Endothelial cell of umbilical vein (primary cell): ENCODE results near the gene MIS18A.

ENCODE experiments used
- CTCF ChIP-seq, 2 donors: IDR thresholded peaks; 1 replicate in 1 of 2; 2 replicates in 1 of 2; pipeline ENCODE4 v1.5.1; 2011; ENCODE audit warnings: low read length in 2 of 2, mild to moderate bottlenecking in 2 of 2, moderate library complexity in 2 of 2, control low read depth in 1 of 2, inconsistent platforms in 1 of 2, low read depth in 1 of 2; ENCODE audit not compliant: insufficient read depth in 1 of 2; ENCODE audit errors: extremely low read depth in 1 of 2
- EZH2 ChIP-seq: IDR thresholded peaks from 2 replicates; pipeline ENCODE4 v1.6.1; 2012; ENCODE audit warnings: borderline replicate concordance, low read depth, mild to moderate bottlenecking, moderate library complexity, low read length, inconsistent platforms; ENCODE audit not compliant: severe bottlenecking
- JUN ChIP-seq: IDR thresholded peaks from 2 replicates; pipeline ENCODE4 v1.6.1; 2011; ENCODE audit warnings: borderline replicate concordance, low read depth; ENCODE audit not compliant: insufficient read length, insufficient read depth
- MAX ChIP-seq: IDR thresholded peaks from 2 replicates; pipeline ENCODE4 v1.6.1; 2011; ENCODE audit not compliant: insufficient read depth, insufficient read length
- MYC ChIP-seq: IDR thresholded peaks from one replicate; pipeline ENCODE4 v1.6.1; 2011; ENCODE audit warnings: mild to moderate bottlenecking, low read depth, low read length
- POLR2A ChIP-seq: IDR thresholded peaks from 2 replicates; pipeline ENCODE4 v1.6.1; 2012; ENCODE audit warnings: low read depth, mild to moderate bottlenecking, control low read depth, low read length
- POLR2AphosphoS5 ChIP-seq: IDR thresholded peaks from 2 replicates; pipeline ENCODE4 v1.6.1; 2012; ENCODE audit warnings: low read depth, mild to moderate bottlenecking, control low read depth, low read length, moderate library complexity; ENCODE audit not compliant: insufficient read depth

DNA sequence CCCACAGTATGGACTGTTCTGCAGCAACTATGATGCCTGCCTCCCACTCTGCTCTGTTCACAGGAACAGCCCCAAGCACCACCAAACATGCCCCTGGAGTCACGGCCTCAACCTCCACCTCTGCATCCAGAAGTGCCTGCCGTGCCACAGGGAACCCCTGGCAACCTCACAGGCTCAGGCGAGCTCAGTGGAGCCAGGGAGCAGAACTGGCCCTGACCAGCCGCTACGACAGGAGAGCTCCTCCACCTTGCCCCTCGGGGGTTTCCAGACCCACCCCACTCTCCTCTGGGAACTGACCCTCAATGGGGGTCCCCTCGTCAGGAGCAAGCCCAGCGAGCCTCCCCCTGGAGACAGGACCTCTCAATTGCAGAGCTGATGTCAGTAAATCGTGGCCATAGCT lies 32.8 kb upstream of the MIS18A start:
- no peak for TF ChIP-seq CTCF (IDR thresholded peaks at IDR 0.05; ENCODE audit: extremely low read depth in 1 of 2, insufficient read depth in 1 of 2, low read depth in 1 of 2, low read length in 2 of 2)
- TF ChIP-seq POLR2A, result no peak
- no peak for TF ChIP-seq MYC
- TF ChIP-seq EZH2, result no peak
- TF ChIP-seq JUN, result no peak
- TF ChIP-seq MAX, result no peak
- TF ChIP-seq POLR2AphosphoS5, result no peak
